ENCODE data around the gene METTL25B.

- TF ChIP-seq CTCF (IDR thresholded peaks at IDR 0.05; ENCODE audit: low read depth, low read length, missing input control) (no peak), GABPA (IDR thresholded peaks at IDR 0.05 in 1 of 2, conservative IDR thresholded peaks at IDR 0.05 in 1 of 2) (no peak), RAD21 (IDR thresholded peaks at IDR 0.05) (no peak), TAF1 (conservative IDR thresholded peaks at IDR 0.05) (no peak), MAX (IDR thresholded peaks at IDR 0.05) (no peak), REST (IDR thresholded peaks at IDR 0.05) (no peak), JUND (IDR thresholded peaks at IDR 0.05) (no peak), RXRA (IDR thresholded peaks at IDR 0.05) (no peak), SP1 (IDR thresholded peaks at IDR 0.05) (no peak), YY1 (IDR thresholded peaks at IDR 0.05) (no peak), FOXA1 (IDR thresholded peaks at IDR 0.05) (no peak)
- TF ChIP-seq, protein P1, sequence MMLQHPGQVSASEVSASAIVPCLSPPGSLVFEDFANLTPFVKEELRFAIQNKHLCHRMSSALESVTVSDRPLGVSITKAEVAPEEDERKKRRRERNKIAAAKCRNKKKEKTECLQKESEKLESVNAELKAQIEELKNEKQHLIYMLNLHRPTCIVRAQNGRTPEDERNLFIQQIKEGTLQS (IDR thresholded peaks at IDR 0.05), result no peak
Measured at GRCh38 chr1:156706657-156707416, 21.4 kb upstream of the METTL25B start.

All from liver (tissue), 3 donors.